GM20000 (cell line): ENCODE measurements around the gene UAP1.

Experiments used
- DNase-seq: peaks from one replicate; pipeline ENCODE4 v3.0.0; 2012; ENCODE audit warnings: low spot score
- CTCF ChIP-seq: IDR thresholded peaks from 2 replicates; pipeline ENCODE4 v1.5.1; 2012; ENCODE audit warnings: mild to moderate bottlenecking, control low read depth; ENCODE audit errors: extremely low read depth, missing control alignments

UAP1 gene

GRCh38 chr1:162639718-162640117 is 78.2 kb downstream of the UAP1 start:
- no peak for TF ChIP-seq CTCF
- peak; percentile 12 for DNase-seq

DNA sequence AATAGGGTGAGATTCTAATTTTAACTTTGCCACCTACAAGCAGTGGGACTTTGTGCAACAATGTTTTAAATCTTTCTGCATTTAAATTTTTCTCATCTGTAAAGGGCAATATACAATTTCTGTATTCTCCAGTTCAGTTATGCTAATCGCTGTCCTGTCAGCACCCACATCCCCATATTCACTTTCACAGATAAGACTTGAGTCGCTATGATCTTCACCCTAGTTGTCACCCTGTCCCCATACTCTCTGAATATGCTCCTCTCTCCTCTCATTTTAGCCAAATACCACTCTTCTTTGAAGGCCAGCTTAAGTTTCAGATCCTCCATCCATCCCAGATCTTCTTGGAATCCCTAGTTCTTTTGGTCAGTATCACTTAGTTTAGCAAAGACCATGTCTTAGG is 79.6 kb downstream of the UAP1 start:
- no peak for DNase-seq
- no peak for TF ChIP-seq CTCF

DNA sequence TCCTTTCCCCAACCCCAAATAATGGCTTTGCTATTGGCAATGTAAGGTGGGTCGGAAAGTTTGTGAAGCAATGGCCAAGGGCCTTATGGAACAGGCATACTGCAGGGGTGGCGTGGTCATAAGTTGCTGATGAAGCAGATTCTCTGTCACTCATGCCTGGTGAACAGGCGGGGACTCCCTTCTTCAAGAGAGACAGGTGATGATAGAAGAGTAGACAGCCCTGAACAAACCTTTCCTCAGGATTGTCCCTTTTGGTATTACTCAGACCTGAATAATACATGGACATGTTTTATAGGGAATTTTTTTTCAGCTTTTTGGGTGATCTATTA is 83.4 kb downstream of the UAP1 start:
- DNase-seq = no peak
- TF ChIP-seq CTCF = no peak

- DNase-seq = no peak
- no peak for TF ChIP-seq CTCF
Observed at GRCh38 chr1:162645666-162646065, 84.1 kb downstream of the UAP1 start.

GRCh38 chr1:162649583-162649982 is 88.1 kb downstream of the UAP1 start:
- DNase-seq = no peak
- TF ChIP-seq CTCF = no peak
